K562 (cell line): ENCODE data around the gene FKBP1B.

Experiments used
- EZH2 ChIP-seq: IDR thresholded peaks from 2 replicates; pipeline ENCODE4 v1.6.1; 2012; ENCODE audit warnings: low read depth, mild to moderate bottlenecking, inconsistent platforms, low read length, borderline replicate concordance
- FOS ChIP-seq: IDR thresholded peaks from 3 replicates; pipeline ENCODE4 v1.6.1; 2011; ENCODE audit not compliant: insufficient read length; ENCODE audit errors: extremely low read depth
- HMG20A ChIP-seq: fragments of 450-650 bp; formaldehyde crosslinking; conservative IDR thresholded peaks from 2 replicates; pipeline ENCODE4 v1.4.0; 2020; ENCODE audit warnings: mild to moderate bottlenecking, mixed read lengths
- HNRNPK ChIP-seq: fragments of 200-400 bp; formaldehyde crosslinking; IDR thresholded peaks from one replicate; pipeline ENCODE4 v1.6.1; 2018; ENCODE audit warnings: mild to moderate bottlenecking, low read depth, low read length; ENCODE audit not compliant: poor library complexity, severe bottlenecking
- MTA2 ChIP-seq: fragments of 450-650 bp; IDR thresholded peaks from 2 replicates; pipeline ENCODE4 v1.6.1; 2016; ENCODE audit warnings: low read depth
- POLR2A ChIP-seq: fragments of 450-650 bp; conservative IDR thresholded peaks from 2 replicates; pipeline ENCODE4 v1.6.1; 2016
- POU5F1 ChIP-seq: fragments of 150-350 bp; IDR thresholded peaks from 2 replicates; pipeline ENCODE4 v1.6.1; 2014; ENCODE audit warnings: borderline replicate concordance, low read length, low read depth, mild to moderate bottlenecking; ENCODE audit not compliant: partially characterized antibody
- SP2 ChIP-seq: IDR thresholded peaks from 2 replicates; pipeline ENCODE4 v1.6.1; 2011; ENCODE audit warnings: mild to moderate bottlenecking, low read depth, low read length, moderate library complexity; ENCODE audit not compliant: poor library complexity, severe bottlenecking; ENCODE audit errors: extremely low read depth
- SRF ChIP-seq, 2 experiments: fragments of 250-450, 450-650 bp in 1 of 2; sonication (Bioruptor Pico) in 1 of 2; sonication (generic) in 1 of 2; formaldehyde crosslinking; IDR thresholded peaks; 2 replicates each; pipeline versions ENCODE4 v1.5.0 to v1.5.1; 2020 to 2022; ENCODE audit warnings: mild to moderate bottlenecking in 1 of 2, missing genetic modification reagents in 1 of 2
- USF2 ChIP-seq: sonication (generic); formaldehyde crosslinking; IDR thresholded peaks from 2 replicates; pipeline ENCODE4 v1.5.0; 2020; ENCODE audit warnings: missing genetic modification reagents
- TF ChIP-seq, protein P1 (sequence below): fragments of 450-650 bp; IDR thresholded peaks from 2 replicates; pipeline ENCODE4 v1.6.1; 2018; ENCODE audit not compliant: partially characterized antibody

DNA sequence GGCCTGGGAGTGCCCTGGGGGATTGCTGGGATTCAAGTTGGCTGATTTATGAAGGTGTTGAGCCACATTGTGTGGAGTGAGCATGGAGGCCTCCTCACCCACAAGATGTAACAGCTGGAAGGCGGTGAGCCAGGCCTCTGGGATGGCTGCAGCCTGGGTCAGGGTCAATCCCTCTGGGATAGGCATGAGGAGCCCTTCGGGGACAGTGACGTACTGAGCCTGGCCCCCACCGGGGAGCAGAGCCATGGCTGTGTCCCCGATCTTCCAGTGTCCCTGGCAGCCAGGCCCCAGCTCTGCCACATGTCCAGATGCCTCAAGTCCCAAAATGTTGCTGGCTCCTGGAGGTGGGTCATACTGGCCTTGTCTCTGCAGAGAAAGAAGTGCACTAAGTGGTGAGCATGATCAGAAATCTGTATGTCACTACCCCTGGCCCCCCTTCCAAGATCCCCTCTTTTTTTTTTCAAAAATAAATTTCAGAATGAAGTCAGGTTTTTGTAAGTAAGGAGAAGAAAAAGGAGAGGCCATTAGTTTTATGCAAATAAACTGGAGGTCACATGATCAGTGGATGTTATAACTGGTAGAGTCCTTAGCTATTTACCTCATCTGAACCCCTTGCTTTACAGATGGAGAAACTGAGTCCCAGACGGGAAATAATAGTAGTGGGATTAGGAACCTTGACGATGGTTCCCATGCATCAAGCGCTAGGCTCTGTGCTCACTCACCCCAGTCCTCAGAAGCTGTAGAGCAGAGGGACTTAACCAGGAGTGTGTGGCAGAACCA lies 33.4 kb downstream of the FKBP1B start:
- no peak for TF ChIP-seq HNRNPK
- no peak for TF ChIP-seq POLR2A
- TF ChIP-seq, protein P1, sequence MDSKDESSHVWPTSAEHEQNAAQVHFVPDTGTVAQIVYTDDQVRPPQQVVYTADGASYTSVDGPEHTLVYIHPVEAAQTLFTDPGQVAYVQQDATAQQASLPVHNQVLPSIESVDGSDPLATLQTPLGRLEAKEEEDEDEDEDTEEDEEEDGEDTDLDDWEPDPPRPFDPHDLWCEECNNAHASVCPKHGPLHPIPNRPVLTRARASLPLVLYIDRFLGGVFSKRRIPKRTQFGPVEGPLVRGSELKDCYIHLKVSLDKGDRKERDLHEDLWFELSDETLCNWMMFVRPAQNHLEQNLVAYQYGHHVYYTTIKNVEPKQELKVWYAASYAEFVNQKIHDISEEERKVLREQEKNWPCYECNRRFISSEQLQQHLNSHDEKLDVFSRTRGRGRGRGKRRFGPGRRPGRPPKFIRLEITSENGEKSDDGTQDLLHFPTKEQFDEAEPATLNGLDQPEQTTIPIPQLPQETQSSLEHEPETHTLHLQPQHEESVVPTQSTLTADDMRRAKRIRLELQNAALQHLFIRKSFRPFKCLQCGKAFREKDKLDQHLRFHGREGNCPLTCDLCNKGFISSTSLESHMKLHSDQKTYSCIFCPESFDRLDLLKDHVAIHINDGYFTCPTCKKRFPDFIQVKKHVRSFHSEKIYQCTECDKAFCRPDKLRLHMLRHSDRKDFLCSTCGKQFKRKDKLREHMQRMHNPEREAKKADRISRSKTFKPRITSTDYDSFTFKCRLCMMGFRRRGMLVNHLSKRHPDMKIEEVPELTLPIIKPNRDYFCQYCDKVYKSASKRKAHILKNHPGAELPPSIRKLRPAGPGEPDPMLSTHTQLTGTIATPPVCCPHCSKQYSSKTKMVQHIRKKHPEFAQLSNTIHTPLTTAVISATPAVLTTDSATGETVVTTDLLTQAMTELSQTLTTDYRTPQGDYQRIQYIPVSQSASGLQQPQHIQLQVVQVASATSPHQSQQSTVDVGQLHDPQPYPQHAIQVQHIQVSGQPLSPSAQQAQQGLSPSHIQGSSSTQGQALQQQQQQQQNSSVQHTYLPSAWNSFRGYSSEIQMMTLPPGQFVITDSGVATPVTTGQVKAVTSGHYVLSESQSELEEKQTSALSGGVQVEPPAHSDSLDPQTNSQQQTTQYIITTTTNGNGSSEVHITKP, result no peak
- no peak for TF ChIP-seq SP2
- no peak for TF ChIP-seq EZH2
- TF ChIP-seq POU5F1, result no peak
- no peak for TF ChIP-seq HMG20A (CRISPR knock-in tag)
- no peak for TF ChIP-seq USF2 (CRISPR knock-in tag)
- no peak for TF ChIP-seq SRF (CRISPR knock-in tag; IDR thresholded peaks at IDR 0.05)
- TF ChIP-seq FOS, result no peak
- TF ChIP-seq MTA2, result no peak
